Natural killer cell treated with Interleukin-12 subunit alpha and Interleukin-12 subunit beta and Interleukin-15 and Interleukin-18, amount 100 ng/mL, for 72 hours (primary cell): Measurements from ENCODE around the gene NOTUM. TPM values are rescaled to one million over a fixed set of nuclear protein-coding genes. Genes with fewer than 3 reads are reported as not detected.
A peak's percentile ranks its signal among the peaks of the same experiment; 100 is the strongest.

Experiments
- ATAC-seq, 2 donors: fragments of 150-1000 bp; cut with Tn5 transposase in 1 of 2; sonication (Bioruptor Pico), chemical (Tn5 transposase) in 1 of 2; 2 replicates each; pipeline ENCODE4 v1.10.0; 2021
- DNase-seq: peaks from one replicate; pipeline ENCODE4 v3.0.0; 2022; ENCODE audit warnings: low spot score
- H3K27ac Mint-ChIP-seq, 2 donors: 1 replicate in 1 of 2; 2 replicates in 1 of 2; pipeline ENCODE4 v1.8.0; 2022; ENCODE audit warnings: mixed read lengths in 2 of 2, mild to moderate bottlenecking in 1 of 2, moderate library complexity in 1 of 2
- H3K27me3 Mint-ChIP-seq, 2 donors: 1 replicate in 1 of 2; 2 replicates in 1 of 2; pipeline ENCODE4 v1.8.0; 2022; ENCODE audit warnings: mixed read lengths in 2 of 2
- H3K36me3 Mint-ChIP-seq: one replicate; pipeline ENCODE4 v1.8.0; 2022; ENCODE audit warnings: mixed read lengths
- H3K4me1 Mint-ChIP-seq, 2 donors: 1 replicate in 1 of 2; 2 replicates in 1 of 2; pipeline ENCODE4 v1.8.0; 2022; ENCODE audit warnings: low read depth in 2 of 2, mixed read lengths in 2 of 2, mild to moderate bottlenecking in 1 of 2
- H3K4me3 Mint-ChIP-seq: one replicate; pipeline ENCODE4 v1.8.0; 2022; ENCODE audit warnings: mixed read lengths
- H3K9me3 Mint-ChIP-seq: 2 replicates; pipeline ENCODE4 v1.8.0; 2022; ENCODE audit warnings: mixed read lengths
- total RNA-seq, 2 donors: library from RNA; stranded (reverse); gene quantifications; one replicate each; pipeline ENCODE4 v1.2.3, GENCODE V29; 2022

NOTUM gene
- total RNA-seq, 2 donors from 2014 or later = 0.17 TPM; not detected in 1

GRCh38 chr17:81977211-81977808 lies 16.3 kb upstream of the NOTUM start, which contains the start of gene ASPSCR1:
TSS of gene ASPSCR1 (plus strand) at chr17:81977629. CDS start at chr17:81977647, 18 bp downstream.
- Mint-ChIP-seq H3K36me3 (no peaks in the 10 kb centered on the region), H3K4me1 (peaks cover 13 to 31% of the 10 kb centered on the region in 2 donors), H3K4me3 (peak within 1 kb of the TSS; percentile 94), H3K27me3 (peaks cover 5 to 7% of the 10 kb centered on the region in 2 donors), H3K27ac (peak within 1 kb of the TSS; percentile 86 to 94), H3K9me3 (no peaks in the 10 kb centered on the region)
- peak; percentile 97 for ATAC-seq
- peak; percentile 91 for DNase-seq

DNA sequence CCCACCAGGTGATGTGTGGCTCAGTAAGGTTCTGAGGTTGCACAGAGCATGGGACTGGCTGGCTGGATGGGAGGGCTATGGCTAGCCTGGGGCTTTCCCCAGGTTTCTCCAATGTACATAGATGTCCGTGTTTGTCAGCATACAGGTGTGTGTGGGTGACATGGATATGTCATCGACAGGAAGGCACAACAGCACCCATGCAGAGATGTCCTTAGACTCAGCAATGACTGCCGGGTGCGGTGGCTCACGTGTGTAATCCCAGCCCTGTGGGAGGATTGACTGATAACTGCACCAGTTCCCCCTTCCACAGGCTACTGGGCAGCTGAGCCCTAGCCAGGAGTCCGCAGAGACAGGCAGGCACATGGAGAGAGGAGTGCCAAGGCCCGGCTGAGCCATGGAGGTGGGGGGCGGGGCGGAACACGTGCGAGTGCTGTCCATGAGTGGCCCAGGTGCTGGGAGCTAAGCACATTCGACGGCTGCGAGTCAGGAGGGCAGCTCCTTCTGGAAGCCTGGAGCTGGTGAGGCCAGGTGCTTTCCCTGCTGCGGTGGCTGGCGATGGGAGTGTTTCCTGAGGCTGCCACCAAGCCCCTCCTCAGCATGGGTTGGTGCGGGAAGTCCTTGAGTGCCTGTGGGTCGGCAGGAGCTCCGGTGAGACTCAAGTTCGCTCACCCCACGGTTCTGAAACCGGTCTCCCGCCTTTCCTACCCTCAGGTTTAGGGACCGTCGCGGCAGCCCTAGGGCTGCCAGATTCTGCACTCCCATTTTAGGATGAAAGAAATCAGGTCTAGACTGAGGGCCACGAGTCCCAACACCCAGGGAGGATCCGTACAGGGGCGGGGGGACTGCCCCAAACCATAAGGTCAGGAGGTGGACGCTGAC lies 15.6 kb upstream of the NOTUM start:
- peak overlapping the region; percentile 94 for H3K4me3 Mint-ChIP-seq
- DNase-seq (peak; percentile 60), ATAC-seq (no peak)
- H3K27me3 Mint-ChIP-seq = peaks cover 5 to 7% of the 10 kb centered on the region in 2 donors
- H3K36me3 Mint-ChIP-seq = no peaks in the 10 kb centered on the region
- H3K9me3 Mint-ChIP-seq = no peaks in the 10 kb centered on the region
- H3K4me1 Mint-ChIP-seq = peaks cover 13 to 31% of the 10 kb centered on the region in 2 donors
- peak overlapping the region; percentile 86 to 94 for H3K27ac Mint-ChIP-seq

GRCh38 chr17:81973432-81973831 lies 12.4 kb upstream of the NOTUM start:
- Mint-ChIP-seq H3K4me3 (no peak overlapping the region), H3K27me3 (peaks cover 5 to 7% of the 10 kb centered on the region in 2 donors), H3K4me1 (peaks cover 0 to 15% of the 10 kb centered on the region in 2 donors), H3K36me3 (no peaks in the 10 kb centered on the region), H3K27ac (no peak overlapping the region), H3K9me3 (no peaks in the 10 kb centered on the region)
- DNase-seq (no peak), ATAC-seq (no peak)

DNA sequence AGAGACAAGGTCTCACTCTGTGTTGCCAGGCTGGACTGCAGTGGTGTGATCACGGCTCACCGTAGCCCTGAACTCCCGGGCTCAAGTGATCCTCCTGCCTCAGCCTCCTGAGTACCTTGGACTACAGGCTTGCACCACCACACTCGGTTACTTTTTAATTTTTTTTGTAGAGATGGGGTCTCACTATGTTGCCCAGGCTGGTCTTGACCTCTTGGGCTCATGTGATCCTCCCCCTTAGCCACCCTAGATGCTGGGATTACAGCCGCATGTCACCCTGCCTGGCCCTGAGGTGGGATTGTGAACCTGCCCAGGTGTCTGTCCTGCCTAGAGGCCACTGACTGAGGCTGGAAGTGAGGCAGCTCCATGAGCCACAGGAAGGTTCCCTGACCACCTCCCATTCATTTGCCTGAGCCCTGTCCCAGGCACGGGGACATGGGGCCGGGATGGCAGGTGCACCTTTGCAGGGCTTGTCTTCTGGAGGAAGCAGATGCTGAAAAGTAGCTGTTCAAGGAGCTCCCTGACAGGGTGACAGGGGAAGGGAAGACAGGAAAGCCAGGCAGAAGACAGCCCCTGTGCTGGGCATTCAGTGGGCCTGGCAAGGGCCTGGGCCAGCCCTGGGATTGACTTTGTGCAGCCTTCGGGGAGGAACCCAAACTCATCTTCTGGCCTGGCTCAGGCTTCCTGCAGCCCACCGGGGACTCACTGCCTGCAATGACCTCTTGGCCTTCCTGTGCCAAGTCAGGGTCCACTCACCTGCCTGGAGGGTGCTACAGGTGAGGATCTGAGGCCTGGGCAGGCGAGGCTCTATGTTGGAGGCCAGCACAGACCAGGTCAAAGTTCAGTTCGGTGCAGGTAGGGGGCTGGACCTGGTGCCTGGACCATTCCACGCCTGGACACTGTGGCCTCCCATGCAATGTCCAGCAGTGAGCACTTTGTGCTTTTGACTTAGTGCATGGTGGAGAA lies 8.1 kb upstream of the NOTUM start:
- ATAC-seq (no peak), DNase-seq (no peak)
- H3K27me3 Mint-ChIP-seq = peaks cover 6 to 10% of the 10 kb centered on the region in 2 donors
- no peak overlapping the region for H3K4me3 Mint-ChIP-seq
- H3K27ac Mint-ChIP-seq = no peak overlapping the region
- no peaks in the 10 kb centered on the region for H3K36me3 Mint-ChIP-seq
- no peaks in the 10 kb centered on the region for H3K9me3 Mint-ChIP-seq
- H3K4me1 Mint-ChIP-seq = peaks cover 0 to 3% of the 10 kb centered on the region in 2 donors

DNA sequence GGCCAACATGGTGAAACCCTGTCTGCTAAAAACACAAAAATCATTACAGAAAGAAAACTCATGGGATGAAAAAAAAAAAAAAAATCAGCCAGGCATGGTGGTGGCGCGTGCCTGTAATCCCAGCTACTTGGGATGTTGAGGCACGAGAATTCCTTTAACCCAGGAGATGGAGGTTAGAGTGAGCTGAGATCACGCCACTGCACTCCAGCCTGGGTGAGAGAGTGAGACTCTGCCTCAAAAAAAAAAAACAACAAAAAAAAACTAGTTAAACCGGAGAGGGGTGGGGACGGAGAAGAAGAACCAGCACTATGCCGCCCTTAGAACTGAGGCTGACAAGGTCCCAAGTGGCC lies 7.4 kb upstream of the NOTUM start:
- Mint-ChIP-seq H3K36me3 (no peaks in the 10 kb centered on the region), H3K4me3 (no peak overlapping the region)
- no peak for ATAC-seq

DNA sequence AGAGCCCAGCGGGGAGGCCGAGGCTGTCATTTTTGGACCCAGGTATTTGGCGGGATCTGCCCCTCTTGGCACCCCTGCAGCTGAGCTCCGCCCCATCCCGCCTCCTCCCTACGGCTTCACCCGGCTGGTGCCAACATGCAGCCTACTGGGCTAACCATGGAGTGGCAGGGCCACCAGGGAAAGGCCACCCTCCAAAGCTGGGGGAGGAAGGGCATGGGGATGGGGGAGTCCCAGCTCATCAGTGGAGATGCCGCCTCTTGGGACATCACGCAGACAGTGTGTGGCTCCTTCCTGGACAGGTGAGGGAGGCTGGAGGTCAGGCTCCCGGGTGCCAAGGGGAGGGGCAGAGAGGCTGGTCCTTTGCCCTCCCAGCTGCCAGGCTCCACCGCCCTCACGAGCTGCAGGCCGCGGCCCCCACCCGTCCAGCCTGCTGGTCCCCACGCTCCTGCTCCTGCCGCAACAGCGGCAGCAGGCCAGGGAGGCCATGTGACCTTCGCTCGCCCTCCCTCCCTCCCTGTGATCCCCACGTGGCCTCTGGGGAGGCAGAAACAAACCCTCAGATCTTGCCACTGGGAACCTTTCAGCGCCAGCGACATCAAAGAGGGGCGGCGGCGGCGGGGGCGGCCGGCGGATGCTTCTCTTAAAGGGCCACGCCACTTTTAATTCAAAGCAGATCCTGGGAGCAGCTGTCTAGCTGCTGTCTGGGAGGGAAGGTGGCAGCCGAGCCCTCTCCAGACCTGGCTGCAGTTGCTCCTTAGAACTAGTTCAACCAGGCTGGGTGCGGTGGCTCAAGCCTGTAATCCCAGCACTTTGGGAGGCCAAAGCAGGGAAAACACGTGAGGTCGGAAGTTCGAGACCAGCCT lies 6.8 kb upstream of the NOTUM start:
- Mint-ChIP-seq H3K4me1 (peaks cover 0 to 3% of the 10 kb centered on the region in 2 donors), H3K27me3 (peaks cover 9 to 11% of the 10 kb centered on the region in 2 donors), H3K27ac (peak overlapping the region in 1 of 2 donors; percentile 70), H3K4me3 (no peak overlapping the region), H3K36me3 (no peaks in the 10 kb centered on the region), H3K9me3 (no peaks in the 10 kb centered on the region)
- ATAC-seq (peak; percentile 82 to 86), DNase-seq (no peak)

More for the DNA sequence above, 7.4 kb upstream of the NOTUM start:
- Mint-ChIP-seq H3K27me3 (peaks cover 9 to 11% of the 10 kb centered on the region in 2 donors), H3K27ac (peak overlapping the region in 1 of 2 donors; percentile 70), H3K4me1 (peaks cover 0 to 3% of the 10 kb centered on the region in 2 donors), H3K9me3 (no peaks in the 10 kb centered on the region)
- no peak for DNase-seq

DNA sequence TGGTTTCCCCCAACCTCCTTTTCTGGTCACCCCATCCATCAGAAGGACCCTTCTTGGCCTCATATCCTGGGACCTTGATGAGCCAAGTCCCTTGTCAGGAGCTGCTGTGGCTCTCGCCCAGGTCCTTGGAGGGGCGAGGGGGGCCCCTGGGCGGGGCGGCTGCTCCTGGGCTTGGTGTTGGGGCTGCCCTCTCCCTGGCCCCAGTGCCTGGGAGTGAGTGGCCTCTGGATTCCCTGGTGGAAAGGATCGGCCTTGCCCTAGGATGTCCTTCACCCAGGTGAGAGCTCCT lies 6.2 kb upstream of the NOTUM start:
- Mint-ChIP-seq H3K27ac (no peak overlapping the region), H3K9me3 (no peaks in the 10 kb centered on the region), H3K4me1 (peaks cover 0 to 3% of the 10 kb centered on the region in 2 donors), H3K27me3 (peaks cover 11 to 12% of the 10 kb centered on the region in 2 donors), H3K36me3 (no peaks in the 10 kb centered on the region), H3K4me3 (no peak overlapping the region)
- ATAC-seq (no peak), DNase-seq (no peak)

DNA sequence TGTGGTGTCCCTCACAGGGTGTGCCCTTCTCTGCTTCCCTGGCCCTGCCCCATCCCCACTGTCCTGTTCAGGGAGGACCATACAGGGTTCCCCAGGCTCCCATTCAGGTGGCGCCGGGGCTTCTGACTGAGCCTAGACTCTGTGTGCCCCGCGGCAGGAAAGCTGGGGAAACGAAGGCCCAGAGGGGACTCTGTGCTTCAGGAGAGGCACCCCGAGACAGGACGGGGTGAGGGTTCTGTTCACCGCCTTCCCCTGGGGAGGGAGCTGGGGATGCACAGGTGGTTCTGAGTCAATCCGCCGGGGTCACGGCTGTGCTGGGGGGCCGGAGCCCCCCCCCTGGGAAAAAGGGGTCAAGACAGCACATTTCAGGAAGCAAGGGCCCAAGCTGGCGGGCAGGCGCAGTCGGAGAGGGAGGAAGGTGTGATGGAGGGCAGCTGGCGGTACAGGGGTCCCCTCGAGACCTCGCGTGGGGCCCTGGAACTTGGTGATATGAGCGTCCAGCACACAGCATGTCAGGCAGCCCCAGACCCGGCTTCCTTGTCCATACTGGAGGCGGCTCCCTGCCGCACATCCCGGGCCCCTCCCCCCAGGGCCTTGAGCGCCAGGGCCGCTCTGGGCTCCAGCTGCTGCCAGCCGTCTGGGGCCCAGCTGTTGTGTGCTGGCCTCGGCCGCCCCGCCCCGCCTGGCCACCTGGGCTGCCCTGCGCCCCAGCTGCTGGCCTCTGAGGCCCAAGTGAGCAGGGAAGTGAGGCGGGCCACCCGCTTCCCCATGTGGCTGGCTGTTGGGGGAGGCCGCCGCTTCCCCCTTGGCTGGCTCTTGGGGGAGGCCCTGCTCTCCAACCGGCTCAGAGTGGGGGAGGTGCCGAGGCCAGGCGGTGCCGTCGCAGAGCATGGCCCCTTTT lies 5.6 kb upstream of the NOTUM start:
- H3K9me3 Mint-ChIP-seq = no peaks in the 10 kb centered on the region
- no peaks in the 10 kb centered on the region for H3K36me3 Mint-ChIP-seq
- H3K4me1 Mint-ChIP-seq = peaks cover 0 to 3% of the 10 kb centered on the region in 2 donors
- H3K27me3 Mint-ChIP-seq = peaks cover 11 to 12% of the 10 kb centered on the region in 2 donors
- no peak overlapping the region for H3K27ac Mint-ChIP-seq
- no peak overlapping the region for H3K4me3 Mint-ChIP-seq
- no peak for ATAC-seq
- DNase-seq = no peak

- Mint-ChIP-seq H3K27me3 (peaks cover 11 to 12% of the 10 kb centered on the region in 2 donors), H3K4me1 (peaks cover 0 to 3% of the 10 kb centered on the region in 2 donors), H3K36me3 (no peaks in the 10 kb centered on the region), H3K27ac (no peak overlapping the region), H3K4me3 (no peak overlapping the region), H3K9me3 (no peaks in the 10 kb centered on the region)
- DNase-seq (no peak), ATAC-seq (no peak)
These were observed 3.3 kb upstream of the NOTUM start for GRCh38 chr17:81964081-81964849.

DNA sequence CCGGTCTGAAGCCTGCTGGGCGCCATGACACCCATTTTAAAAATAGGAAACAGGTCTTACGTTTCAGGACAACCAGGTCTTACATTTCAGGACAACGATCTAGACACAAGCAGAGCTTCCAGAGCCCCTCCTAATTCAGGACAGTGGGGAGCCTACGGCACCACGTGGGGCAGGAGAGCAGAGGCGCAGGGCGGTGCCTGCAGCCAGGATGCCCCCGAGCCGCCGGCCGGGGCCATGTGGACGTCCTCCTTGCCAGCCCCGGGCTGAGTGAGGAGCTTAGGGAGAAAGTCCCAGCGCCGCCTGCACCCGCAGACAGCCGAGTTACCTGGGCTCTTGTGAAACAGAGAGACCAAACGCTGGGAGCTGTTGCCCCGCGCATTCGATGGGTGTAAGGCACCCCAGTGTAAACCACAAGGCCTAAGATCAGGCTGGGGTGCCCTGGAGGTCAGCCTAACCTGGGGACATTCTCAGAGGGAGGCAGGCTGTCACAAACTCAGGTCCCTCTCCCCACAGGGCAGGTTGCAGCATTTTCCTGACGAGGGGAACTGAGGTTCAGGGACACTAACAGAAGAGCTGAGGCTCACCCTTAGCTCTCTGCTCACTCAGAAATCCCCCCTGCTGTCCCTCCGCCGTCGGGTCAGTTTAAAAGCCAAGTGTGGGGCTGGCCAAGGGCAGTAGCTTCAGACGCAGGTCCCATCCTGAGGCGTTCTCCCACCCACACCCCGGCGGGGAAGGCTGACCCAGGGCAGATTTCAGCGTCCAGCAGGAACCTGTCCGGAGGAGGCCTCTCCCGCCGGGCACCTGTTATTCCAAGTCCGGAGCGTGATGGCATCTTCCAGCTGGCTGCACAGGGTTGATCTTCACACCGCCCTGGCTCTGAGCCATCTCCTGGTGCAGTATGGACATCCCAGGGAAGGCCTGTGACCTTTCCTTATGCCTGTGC lies 1.8 kb upstream of the NOTUM start:
- Mint-ChIP-seq H3K4me1 (peaks cover 0 to 3% of the 10 kb centered on the region in 2 donors), H3K4me3 (peak overlapping the region; percentile 20), H3K36me3 (no peaks in the 10 kb centered on the region), H3K27ac (no peak overlapping the region), H3K27me3 (peaks cover 18 to 21% of the 10 kb centered on the region in 2 donors), H3K9me3 (no peaks in the 10 kb centered on the region)
- ATAC-seq (no peak), DNase-seq (no peak)
